Measurements from ENCODE around the gene KIAA1328.

DNA sequence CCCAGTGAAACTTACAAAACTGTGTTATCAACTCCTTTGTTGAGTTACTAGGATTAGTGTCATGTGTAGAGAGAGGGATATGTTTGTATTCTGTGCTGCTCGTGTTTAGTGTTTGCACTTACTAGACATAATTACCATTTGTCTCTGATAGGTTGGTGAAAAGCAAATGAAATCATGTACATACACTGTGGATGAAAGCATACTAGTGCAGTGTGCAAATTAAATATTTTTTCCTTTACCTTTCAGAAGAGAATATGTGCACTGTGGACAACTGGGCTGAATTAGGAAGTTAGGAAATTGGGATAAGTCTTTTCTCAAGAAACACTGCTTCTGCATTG is 1.2 kb downstream of the KIAA1328 start:
- TF ChIP-seq, protein P1, sequence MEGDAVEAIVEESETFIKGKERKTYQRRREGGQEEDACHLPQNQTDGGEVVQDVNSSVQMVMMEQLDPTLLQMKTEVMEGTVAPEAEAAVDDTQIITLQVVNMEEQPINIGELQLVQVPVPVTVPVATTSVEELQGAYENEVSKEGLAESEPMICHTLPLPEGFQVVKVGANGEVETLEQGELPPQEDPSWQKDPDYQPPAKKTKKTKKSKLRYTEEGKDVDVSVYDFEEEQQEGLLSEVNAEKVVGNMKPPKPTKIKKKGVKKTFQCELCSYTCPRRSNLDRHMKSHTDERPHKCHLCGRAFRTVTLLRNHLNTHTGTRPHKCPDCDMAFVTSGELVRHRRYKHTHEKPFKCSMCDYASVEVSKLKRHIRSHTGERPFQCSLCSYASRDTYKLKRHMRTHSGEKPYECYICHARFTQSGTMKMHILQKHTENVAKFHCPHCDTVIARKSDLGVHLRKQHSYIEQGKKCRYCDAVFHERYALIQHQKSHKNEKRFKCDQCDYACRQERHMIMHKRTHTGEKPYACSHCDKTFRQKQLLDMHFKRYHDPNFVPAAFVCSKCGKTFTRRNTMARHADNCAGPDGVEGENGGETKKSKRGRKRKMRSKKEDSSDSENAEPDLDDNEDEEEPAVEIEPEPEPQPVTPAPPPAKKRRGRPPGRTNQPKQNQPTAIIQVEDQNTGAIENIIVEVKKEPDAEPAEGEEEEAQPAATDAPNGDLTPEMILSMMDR (IDR thresholded peaks at IDR 0.05) = no peak
- no peak for TF ChIP-seq POLR2A (IDR thresholded peaks at IDR 0.05)

Measured in Peyer's patch (tissue), 4 donors.